ENCODE measurements around the gene EI24.

The EI24 gene

DNA sequence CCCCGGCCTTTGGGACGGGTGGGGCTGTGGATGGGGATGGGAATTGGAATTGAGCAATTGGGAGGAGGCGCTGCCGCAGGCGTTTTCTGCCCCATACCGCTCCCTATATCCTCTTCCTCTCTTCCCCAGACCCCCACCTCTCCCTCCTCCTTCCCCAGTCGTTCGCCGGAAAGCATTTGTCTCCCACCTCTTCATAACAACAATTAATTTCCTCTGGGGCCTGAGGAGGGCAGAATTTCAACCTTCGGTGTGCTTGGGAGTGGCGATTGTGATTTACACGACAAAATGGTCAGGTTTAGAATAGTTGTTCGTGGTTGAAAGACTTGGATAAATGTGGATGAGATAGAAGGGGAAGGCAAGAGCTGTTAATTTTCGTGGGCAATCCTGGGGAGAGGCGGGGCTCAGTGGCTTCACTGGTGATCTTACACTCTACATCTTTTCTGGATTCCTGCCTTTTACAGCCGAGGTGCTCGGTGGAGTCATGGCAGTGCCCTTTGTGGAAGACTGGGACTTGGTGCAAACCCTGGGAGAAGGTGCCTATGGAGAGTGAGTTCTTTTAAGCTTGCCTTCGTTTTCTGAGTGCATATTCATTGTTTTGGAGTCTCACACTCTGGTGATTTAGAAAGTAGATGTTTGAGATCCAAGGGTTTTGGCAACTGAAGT lies 57.1 kb downstream of the EI24 start:
- Histone ChIP-seq H3K9ac (ENCODE audit: low read length) (peak overlapping the region; percentile 89), H4K20me1 (ENCODE audit: low read depth, low read length) (no peaks in the 10 kb centered on the region), H3K27ac (ENCODE audit: low read depth, low read length) (peak overlapping the region; percentile 90), H3K79me2 (ENCODE audit: insufficient read depth, low read length) (peaks cover 33% of the 10 kb centered on the region), H3F3A (ENCODE audit: insufficient read depth) (peaks cover 5% of the 10 kb centered on the region; the same call in 1 of the 2 replicates), H3K4me3 (ENCODE audit: insufficient read depth, low read length, poor library complexity, severe bottlenecking) (peak overlapping the region; percentile 83), H3K27me3 (ENCODE audit: low read length) (no peaks in the 10 kb centered on the region), H3K9me2 (replicated peaks; ENCODE audit: insufficient read depth, low read length) (no peaks in the 10 kb centered on the region), H3K9me3 (ENCODE audit: insufficient read depth, low read length) (no peaks in the 10 kb centered on the region), H3K36me3 (ENCODE audit: low read length) (peaks cover 5% of the 10 kb centered on the region; the same call in 1 of the 2 replicates), H2AFZ (ENCODE audit: low read depth, low read length, severe bottlenecking) (peak overlapping the region; percentile 29), H3K4me2 (ENCODE audit: low read depth, low read length, poor library complexity, severe bottlenecking) (peak overlapping the region; percentile 90)
- TF ChIP-seq EZH2phosphoT487 (conservative IDR thresholded peaks at IDR 0.05; ENCODE audit: low read length), result no peak
- TF ChIP-seq, protein P1, sequence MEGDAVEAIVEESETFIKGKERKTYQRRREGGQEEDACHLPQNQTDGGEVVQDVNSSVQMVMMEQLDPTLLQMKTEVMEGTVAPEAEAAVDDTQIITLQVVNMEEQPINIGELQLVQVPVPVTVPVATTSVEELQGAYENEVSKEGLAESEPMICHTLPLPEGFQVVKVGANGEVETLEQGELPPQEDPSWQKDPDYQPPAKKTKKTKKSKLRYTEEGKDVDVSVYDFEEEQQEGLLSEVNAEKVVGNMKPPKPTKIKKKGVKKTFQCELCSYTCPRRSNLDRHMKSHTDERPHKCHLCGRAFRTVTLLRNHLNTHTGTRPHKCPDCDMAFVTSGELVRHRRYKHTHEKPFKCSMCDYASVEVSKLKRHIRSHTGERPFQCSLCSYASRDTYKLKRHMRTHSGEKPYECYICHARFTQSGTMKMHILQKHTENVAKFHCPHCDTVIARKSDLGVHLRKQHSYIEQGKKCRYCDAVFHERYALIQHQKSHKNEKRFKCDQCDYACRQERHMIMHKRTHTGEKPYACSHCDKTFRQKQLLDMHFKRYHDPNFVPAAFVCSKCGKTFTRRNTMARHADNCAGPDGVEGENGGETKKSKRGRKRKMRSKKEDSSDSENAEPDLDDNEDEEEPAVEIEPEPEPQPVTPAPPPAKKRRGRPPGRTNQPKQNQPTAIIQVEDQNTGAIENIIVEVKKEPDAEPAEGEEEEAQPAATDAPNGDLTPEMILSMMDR (IDR thresholded peaks at IDR 0.05; ENCODE audit: insufficient read depth, low read length, poor library complexity, severe bottlenecking), result peak; percentile 17

DNA sequence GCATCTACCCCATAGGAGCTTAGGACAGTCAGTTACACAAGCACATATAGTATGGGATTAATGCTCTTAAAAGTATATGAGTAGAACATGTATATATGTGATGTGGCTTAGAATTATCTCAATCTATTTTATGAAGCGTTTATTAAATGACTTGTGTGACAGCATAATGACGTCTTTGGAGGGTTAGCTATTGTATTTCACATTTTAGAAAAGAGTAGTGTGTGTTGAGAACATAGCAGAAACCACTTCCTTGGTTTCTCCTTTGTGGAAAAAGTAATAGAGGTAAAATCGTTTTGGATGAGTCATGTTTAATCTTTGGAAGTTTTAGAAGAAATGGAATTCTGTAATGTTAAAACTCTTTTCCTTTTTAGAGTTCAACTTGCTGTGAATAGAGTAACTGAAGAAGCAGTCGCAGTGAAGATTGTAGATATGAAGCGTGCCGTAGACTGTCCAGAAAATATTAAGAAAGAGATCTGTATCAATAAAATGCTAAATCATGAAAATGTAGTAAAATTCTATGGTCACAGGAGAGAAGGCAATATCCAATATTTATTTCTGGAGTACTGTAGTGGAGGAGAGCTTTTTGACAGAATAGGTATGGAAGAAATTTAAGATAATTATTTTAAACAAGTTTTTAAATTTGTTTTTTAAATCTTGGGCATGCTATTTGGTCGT lies 58.1 kb downstream of the EI24 start:
- Histone ChIP-seq H3K27me3 (ENCODE audit: low read length) (no peaks in the 10 kb centered on the region), H3K4me3 (ENCODE audit: insufficient read depth, low read length, poor library complexity, severe bottlenecking) (peak overlapping the region; percentile 83), H3K4me2 (ENCODE audit: low read depth, low read length, poor library complexity, severe bottlenecking) (peak overlapping the region; percentile 90), H3K36me3 (ENCODE audit: low read length) (peaks cover 5% of the 10 kb centered on the region; the same call in 1 of the 2 replicates), H3K27ac (ENCODE audit: low read depth, low read length) (no peak overlapping the region), H3F3A (ENCODE audit: insufficient read depth) (peaks cover 5% of the 10 kb centered on the region; the same call in 1 of the 2 replicates), H3K9me2 (replicated peaks; ENCODE audit: insufficient read depth, low read length) (no peaks in the 10 kb centered on the region), H3K79me2 (ENCODE audit: insufficient read depth, low read length) (peaks cover 33% of the 10 kb centered on the region), H4K20me1 (ENCODE audit: low read depth, low read length) (no peaks in the 10 kb centered on the region), H3K9me3 (ENCODE audit: insufficient read depth, low read length) (no peaks in the 10 kb centered on the region), H3K9ac (ENCODE audit: low read length) (peak overlapping the region; percentile 89), H2AFZ (ENCODE audit: low read depth, low read length, severe bottlenecking) (no peak overlapping the region)
- TF ChIP-seq, protein P1 (IDR thresholded peaks at IDR 0.05; ENCODE audit: insufficient read depth, low read length, poor library complexity, severe bottlenecking), result no peak
- no peak for TF ChIP-seq EZH2phosphoT487 (conservative IDR thresholded peaks at IDR 0.05; ENCODE audit: low read length)
